ENCODE data around the gene PCDHGB3. TPM values are rescaled to one million over a fixed set of nuclear protein-coding genes. Genes with fewer than 3 reads are reported as not detected.
"Not testable (repeated sequence)": the region's sequence is repeated elsewhere in the genome, so short reads cannot be mapped to it uniquely, and the experiment has no call there.

The PCDHGB3 gene
- total RNA-seq, 2 donors from 2014 or later: 11.2 to 15.4 TPM

- DNase-seq (ENCODE audit: low spot score) (no peak), ATAC-seq (ENCODE audit: insufficient number of reproducible peaks, low FRiP score, low read depth) (no peak)
- Histone ChIP-seq H3K4me1 (ENCODE audit: control insufficient read depth in 1 of 2, low read depth in 2 of 2) (no peaks in the 10 kb centered on the region), H3K36me3 (peaks cover 3% of the 10 kb centered on the region), H3K27ac (no peak within 1 kb of the TSS), H3K4me3 (peak within 1 kb of the TSS; percentile 53), H3K9me3 (peaks cover 89% of the 10 kb centered on the region), H3K27me3 (replicated peaks; ENCODE audit: insufficient read depth) (no peaks in the 10 kb centered on the region)
- peak; percentile 11 for TF ChIP-seq CTCF (IDR thresholded peaks at IDR 0.05)
Measured at GRCh38 chr5:141343242-141343952, 26.6 kb upstream of the PCDHGB3 start, which contains the start of gene PCDHGA3. Gene PCDHGA3, plus strand, starts transcription at chr5:141343829. Its CDS starts 205 bp downstream, at chr5:141344034.

GRCh38 chr5:141343953-141344463, 26.0 kb upstream of the PCDHGB3 start:
- no peak overlapping the region for H3K27ac ChIP-seq
- TF ChIP-seq CTCF (IDR thresholded peaks at IDR 0.05): no peak
- H3K9me3 ChIP-seq: peaks cover 89% of the 10 kb centered on the region
- peak overlapping the region; percentile 53 for H3K4me3 ChIP-seq
- H3K4me1 ChIP-seq (ENCODE audit: control insufficient read depth in 1 of 2, low read depth in 2 of 2): no peaks in the 10 kb centered on the region
- ATAC-seq (ENCODE audit: insufficient number of reproducible peaks, low FRiP score, low read depth): no peak
- no peaks in the 10 kb centered on the region for H3K27me3 ChIP-seq (replicated peaks; ENCODE audit: insufficient read depth)
- DNase-seq (ENCODE audit: low spot score): no peak
- H3K36me3 ChIP-seq: peaks cover 3% of the 10 kb centered on the region

- H3K4me1 ChIP-seq (ENCODE audit: control insufficient read depth in 1 of 2, low read depth in 2 of 2): no peaks in the 10 kb centered on the region
- H3K36me3 ChIP-seq: no peaks in the 10 kb centered on the region
- peaks cover 89% of the 10 kb centered on the region for H3K9me3 ChIP-seq
- no peak for ATAC-seq (ENCODE audit: insufficient number of reproducible peaks, low FRiP score, low read depth)
- no peak overlapping the region for H3K27ac ChIP-seq
- no peak for TF ChIP-seq CTCF (IDR thresholded peaks at IDR 0.05)
- peak overlapping the region; percentile 19 for H3K4me3 ChIP-seq
- no peaks in the 10 kb centered on the region for H3K27me3 ChIP-seq (replicated peaks; ENCODE audit: insufficient read depth)
- no peak for DNase-seq (ENCODE audit: low spot score)
Measured at GRCh38 chr5:141345327-141345726, 24.7 kb upstream of the PCDHGB3 start.

GRCh38 chr5:141346017-141346416, 24.0 kb upstream of the PCDHGB3 start:
- peaks cover 89% of the 10 kb centered on the region for H3K9me3 ChIP-seq
- not testable (repeated sequence) for DNase-seq (ENCODE audit: low spot score); H3K4me3 ChIP-seq; H3K4me1 ChIP-seq (ENCODE audit: control insufficient read depth in 1 of 2, low read depth in 2 of 2); H3K27me3 ChIP-seq (replicated peaks; ENCODE audit: insufficient read depth); ATAC-seq (ENCODE audit: insufficient number of reproducible peaks, low FRiP score, low read depth); H3K36me3 ChIP-seq; H3K27ac ChIP-seq

- Histone ChIP-seq H3K27me3 (replicated peaks; ENCODE audit: insufficient read depth) (no peaks in the 10 kb centered on the region), H3K4me3 (peak within 1 kb of the TSS; percentile 55), H3K36me3 (no peaks in the 10 kb centered on the region), H3K27ac (no peak within 1 kb of the TSS), H3K4me1 (ENCODE audit: control insufficient read depth in 1 of 2, low read depth in 2 of 2) (no peaks in the 10 kb centered on the region), H3K9me3 (peaks cover 79% of the 10 kb centered on the region)
- TF ChIP-seq CTCF (IDR thresholded peaks at IDR 0.05): no peak
- DNase-seq (ENCODE audit: low spot score) (no peak), ATAC-seq (ENCODE audit: insufficient number of reproducible peaks, low FRiP score, low read depth) (no peak)
Measured at GRCh38 chr5:141349917-141350619, 20.0 kb upstream of the PCDHGB3 start, which contains the start of gene PCDHGB1. Gene PCDHGB1, plus strand, starts transcription at chr5:141350099. Its CDS starts 162 bp downstream, at chr5:141350261.

All from thoracic aorta (tissue), 2 donors.